NCI-H345 treated with DMSO at 0.1 percent for 48 hours (cell line): ENCODE measurements around the gene NUP107.

Experiments used
- DNase-seq: peaks from one replicate; lab custom pipeline; 2025; ENCODE audit not compliant: unreplicated experiment; lab: John Stamatoyannopoulos, UW

Gene NUP107

GRCh38 chr12:68772714-68773113, 85.9 kb downstream of the NUP107 start:
- no peak for DNase-seq

GRCh38 chr12:68773582-68773981, 86.8 kb downstream of the NUP107 start:
- no peak for DNase-seq

GRCh38 chr12:68775121-68775630, 88.4 kb downstream of the NUP107 start:
- no peak for DNase-seq

- DNase-seq: no peak
Observed at GRCh38 chr12:68776976-68777610, 90.3 kb downstream of the NUP107 start.

- DNase-seq: no peak
Observed at GRCh38 chr12:68779280-68779679, 92.5 kb downstream of the NUP107 start.

GRCh38 chr12:68780731-68781130, 94.0 kb downstream of the NUP107 start:
- no peak for DNase-seq

GRCh38 chr12:68781728-68782127, 95.0 kb downstream of the NUP107 start:
- no peak for DNase-seq

- DNase-seq: no peak
Observed at GRCh38 chr12:68784015-68784414, 97.2 kb downstream of the NUP107 start.

GRCh38 chr12:68785358-68785757, 98.6 kb downstream of the NUP107 start:
- DNase-seq: no peak

GRCh38 chr12:68785823-68786222, 99.0 kb downstream of the NUP107 start:
- no peak for DNase-seq

GRCh38 chr12:68786929-68787328, 100.2 kb downstream of the NUP107 start:
- no peak for DNase-seq

GRCh38 chr12:68788554-68789143, 101.9 kb downstream of the NUP107 start:
- no peak for DNase-seq

GRCh38 chr12:68789144-68789878, 102.5 kb downstream of the NUP107 start:
- DNase-seq: no peak

- DNase-seq: no peak
Observed at GRCh38 chr12:68790081-68790951, 103.5 kb downstream of the NUP107 start.

GRCh38 chr12:68790952-68791234, 104.1 kb downstream of the NUP107 start:
- no peak for DNase-seq

GRCh38 chr12:68791897-68792481, 105.2 kb downstream of the NUP107 start:
- DNase-seq: no peak

- DNase-seq: no peak
Observed at GRCh38 chr12:68792952-68793351, 106.2 kb downstream of the NUP107 start.

- DNase-seq: no peak
Observed at GRCh38 chr12:68793436-68793835, 106.7 kb downstream of the NUP107 start.

GRCh38 chr12:68793975-68794652, 107.3 kb downstream of the NUP107 start:
- DNase-seq: no peak

GRCh38 chr12:68794653-68795251, 108.0 kb downstream of the NUP107 start:
- no peak for DNase-seq
